GM23338 (cell line): ENCODE measurements around the gene ACVR1C.

ENCODE experiments used
- CREB1 ChIP-seq: fragments of 250-450 bp; sonication (Bioruptor Pico); IDR thresholded peaks from 2 replicates; pipeline ENCODE4 v1.5.0; 2020; ENCODE audit warnings: low read depth, mild to moderate bottlenecking, moderate library complexity
- CTCF ChIP-seq, 2 experiments: fragments of 200-600 bp in 1 of 2; sonication (generic) in 1 of 2; conservative IDR thresholded peaks; 2 replicates each; pipeline versions ENCODE4 v1.5.1 to v1.6.1; 2016 to 2017; ENCODE audit warnings: antibody characterized with exemption in 2 of 2, low read depth in 2 of 2, mild to moderate bottlenecking in 2 of 2, moderate library complexity in 1 of 2
- POLR2AphosphoS5 ChIP-seq: IDR thresholded peaks from 2 replicates; pipeline ENCODE4 v1.6.1; 2016; ENCODE audit warnings: antibody characterized with exemption, low read depth

DNA sequence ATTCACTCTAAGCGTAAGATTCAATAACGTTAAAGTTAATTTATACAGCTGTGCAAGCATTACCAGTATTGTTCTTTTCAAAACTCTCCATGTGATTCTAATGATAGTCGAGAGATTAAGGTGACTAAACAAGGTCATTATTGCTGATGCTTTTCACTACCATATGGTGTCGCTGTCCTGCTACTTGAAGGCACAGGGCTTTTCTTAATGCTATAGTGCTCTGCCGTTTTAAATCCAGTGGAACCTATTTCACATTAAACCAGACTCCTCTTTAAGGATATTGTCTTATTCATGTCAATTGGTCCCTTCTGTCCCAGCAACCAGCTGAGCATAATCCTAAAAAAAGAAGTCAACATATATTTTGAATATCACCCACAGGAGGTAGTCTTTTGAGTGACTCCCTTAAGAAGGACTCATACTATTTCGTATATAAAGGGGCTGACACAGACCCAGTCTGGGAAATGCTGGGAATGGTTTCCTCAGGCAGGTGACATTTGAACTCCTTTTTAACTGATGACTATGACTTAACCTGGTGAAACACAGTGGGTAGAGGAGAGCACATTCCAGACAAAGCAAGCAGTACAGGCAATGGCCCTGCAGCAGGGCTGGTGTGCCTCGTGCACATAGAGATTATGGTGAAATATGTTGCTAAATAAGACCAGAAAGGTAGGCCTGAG is 130.9 kb downstream of the ACVR1C start:
- TF ChIP-seq POLR2AphosphoS5 (no peak), CTCF (conservative IDR thresholded peaks at IDR 0.05; ENCODE audit: low read depth in 2 of 2) (peak; percentile 95), CREB1 (no peak)
